Keratinocyte (primary cell): ENCODE measurements around the gene CALR3. TPM values are rescaled to one million over a fixed set of nuclear protein-coding genes. Genes with fewer than 3 reads are reported as not detected.

ENCODE experiments used
- DNase-seq: peaks from one replicate; pipeline ENCODE4 v3.0.0-alpha.2; 2011; ENCODE audit warnings: low read depth, missing footprints, low spot score
- FAIRE-seq: peaks from 2 replicates; lab custom pipeline; 2011; peaks lifted over from hg19 to GRCh38; lab: Jason Lieb, UNC
- H2AFZ ChIP-seq: 2 replicates; pipeline ENCODE4 v1.6.0; 2012; ENCODE audit warnings: low read length, control low read depth, inconsistent platforms; ENCODE audit not compliant: control insufficient read depth
- H3K27ac ChIP-seq: 2 replicates; pipeline ENCODE4 v1.5.1; 2011; ENCODE audit warnings: low read length; ENCODE audit not compliant: control insufficient read depth, insufficient read depth
- H3K27me3 ChIP-seq: 3 replicates; pipeline ENCODE4 v1.6.0; 2011; ENCODE audit warnings: low read length; ENCODE audit not compliant: control insufficient read depth, insufficient read depth; ENCODE audit errors: extremely low read depth
- H3K36me3 ChIP-seq, 2 experiments: 2 replicates in 1 of 2; 3 replicates in 1 of 2; pipeline ENCODE4 v1.5.1; 2011; ENCODE audit warnings: low read length in 2 of 2, mild to moderate bottlenecking in 1 of 2; ENCODE audit not compliant: control insufficient read depth in 2 of 2, insufficient read depth in 2 of 2; ENCODE audit errors: extremely low read depth in 1 of 2
- H3K4me1 ChIP-seq: 3 replicates; pipeline ENCODE4 v1.5.1; 2011; ENCODE audit warnings: low read length; ENCODE audit not compliant: control insufficient read depth, insufficient read depth; ENCODE audit errors: extremely low read depth
- H3K4me2 ChIP-seq: 3 replicates; pipeline ENCODE4 v1.6.0; 2011; ENCODE audit warnings: low read depth, low read length; ENCODE audit not compliant: control insufficient read depth, insufficient read depth; ENCODE audit errors: extremely low read depth
- H3K4me3 ChIP-seq, 3 experiments: fragments of 200-600 bp in 1 of 3; sonication (generic) in 1 of 3; 2 replicates in 2 of 3; 3 replicates in 1 of 3; pipeline ENCODE4 v1.5.1; 2011 to 2016; ENCODE audit warnings: low read length in 3 of 3, mild to moderate bottlenecking in 3 of 3, control low read depth in 2 of 3, inconsistent platforms in 1 of 3, low read depth in 1 of 3, mixed read lengths in 1 of 3, mixed run types in 1 of 3, moderate library complexity in 1 of 3; ENCODE audit not compliant: control insufficient read depth in 2 of 3, insufficient read depth in 2 of 3; ENCODE audit errors: extremely low read depth in 1 of 3
- H3K79me2 ChIP-seq: 2 replicates; pipeline ENCODE4 v1.6.0; 2012; ENCODE audit warnings: low read length; ENCODE audit not compliant: control insufficient read depth, insufficient read depth
- H3K9ac ChIP-seq: 3 replicates; pipeline ENCODE4 v1.6.0; 2011; ENCODE audit warnings: low read length; ENCODE audit not compliant: control insufficient read depth, insufficient read depth; ENCODE audit errors: extremely low read depth
- H3K9me1 ChIP-seq: 3 replicates; pipeline ENCODE4 v1.6.0; 2011; ENCODE audit warnings: low read length; ENCODE audit not compliant: control insufficient read depth, insufficient read depth; ENCODE audit errors: extremely low read depth
- H3K9me3 ChIP-seq: 2 replicates; pipeline ENCODE4 v1.5.1; 2012; ENCODE audit warnings: low read depth, low read length; ENCODE audit not compliant: control insufficient read depth
- H4K20me1 ChIP-seq: 3 replicates; pipeline ENCODE4 v1.6.0; 2011; ENCODE audit warnings: low read length; ENCODE audit not compliant: control insufficient read depth, insufficient read depth; ENCODE audit errors: extremely low read depth
- CTCF ChIP-seq, 3 experiments: IDR thresholded peaks in 1 of 3; conservative IDR thresholded peaks in 1 of 3; optimal IDR thresholded peaks in 1 of 3; 2 replicates in 2 of 3; 3 replicates in 1 of 3; pipeline versions ENCODE3 to v1.5.1; 2011; ENCODE audit warnings: low read length in 3 of 3, mild to moderate bottlenecking in 3 of 3, moderate library complexity in 2 of 3, control low read depth in 1 of 3, inconsistent platforms in 1 of 3; ENCODE audit not compliant: insufficient read depth in 2 of 3; ENCODE audit errors: extremely low read depth in 1 of 3
- EZH2 ChIP-seq: IDR thresholded peaks from one replicate; pipeline ENCODE4 v1.6.1; 2012; ENCODE audit warnings: inconsistent platforms, mild to moderate bottlenecking, low read length, moderate library complexity
- dilution Hi-C: fragments of 300-500 bp; cut with MboI; formaldehyde crosslinking; loops from one replicate; pipeline ENCODE4 v1.7.0; 2020; ENCODE audit warnings: low sequenced_read_pairs; ENCODE audit not compliant: extremely low pct_ligation_motif_present
- polyA plus RNA-seq, 5 experiments: library from polyadenylated mRNA; depleted of rRNA in 3 of 5; stranded (reverse) in 3 of 5; stranded (forward) in 1 of 5; unstranded in 1 of 5; fragments of >200 nt; gene quantifications; 1 replicate in 1 of 5; 2 replicates in 3 of 5; 3 replicates in 1 of 5; pipeline versions ENCODE4 v1.2.1 to v1.2.3, GENCODE V29; 2011 to 2012; ENCODE audit warnings: missing spikeins in 2 of 5, low read depth in 1 of 5, low replicate concordance in 1 of 5

CALR3 gene
- polyA plus RNA-seq, 1 donor (not counting 4 experiments of a cell fraction or from before 2014, with no cell fraction given) = not detected

- no peaks in the 10 kb centered on the region for H3K4me1 ChIP-seq
- TF ChIP-seq EZH2 = no peak
- no peak overlapping the region for H2AFZ ChIP-seq
- H3K27ac ChIP-seq = no peak overlapping the region
- FAIRE-seq = no peak
- H3K36me3 ChIP-seq = peaks cover 31 to 40% of the 10 kb centered on the region in 2 experiments
- H3K4me3 ChIP-seq = no peak overlapping the region
- H3K4me2 ChIP-seq = no peak overlapping the region
- H3K27me3 ChIP-seq = no peaks in the 10 kb centered on the region
- DNase-seq = no peak
- dilution Hi-C loops = no loop called here
- no peaks in the 10 kb centered on the region for H3K9me3 ChIP-seq
- H3K79me2 ChIP-seq = peaks cover 2% of the 10 kb centered on the region
- H4K20me1 ChIP-seq = no peaks in the 10 kb centered on the region
- no peak overlapping the region for H3K9ac ChIP-seq
- H3K9me1 ChIP-seq = no peaks in the 10 kb centered on the region
These were observed 59.1 kb downstream of the CALR3 start for GRCh38 chr19:16436780-16437332.

DNA sequence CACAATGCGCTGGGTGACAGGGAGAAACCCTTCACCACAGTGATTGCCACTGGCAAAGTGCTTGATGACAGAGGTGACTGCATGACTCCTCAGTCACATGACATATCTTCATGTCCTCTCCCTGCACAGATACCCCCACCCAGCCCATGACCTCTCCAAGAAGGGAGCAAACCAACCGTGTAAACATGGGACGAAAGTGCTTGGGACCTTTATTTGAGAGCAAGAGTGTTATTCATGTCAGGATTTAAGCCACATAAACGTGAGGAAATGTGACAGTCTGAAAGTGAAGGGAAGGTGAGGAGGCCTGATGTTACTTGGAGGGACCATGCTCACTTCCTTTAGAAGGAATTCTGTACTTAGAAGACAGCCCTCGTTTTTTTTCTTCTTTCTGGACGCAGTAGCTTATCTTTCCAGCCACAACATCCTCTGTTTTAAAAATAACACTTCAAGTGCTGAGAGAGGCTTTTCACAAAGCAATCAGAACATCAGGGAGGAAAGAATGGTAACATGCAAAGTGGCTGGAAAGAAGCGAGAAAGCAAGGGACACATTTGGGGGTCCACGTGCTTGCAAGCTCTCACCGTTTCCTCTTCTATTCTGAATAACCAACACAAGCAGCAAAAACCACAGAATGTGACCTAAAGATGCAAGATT is 59.8 kb downstream of the CALR3 start:
- Histone ChIP-seq H3K27ac (no peak overlapping the region), H3K4me2 (no peak overlapping the region), H3K79me2 (no peaks in the 10 kb centered on the region), H3K9me3 (no peaks in the 10 kb centered on the region), H3K4me3 (no peak overlapping the region), H3K4me1 (no peaks in the 10 kb centered on the region), H3K27me3 (no peaks in the 10 kb centered on the region), H2AFZ (no peak overlapping the region), H3K9me1 (no peaks in the 10 kb centered on the region), H3K36me3 (peaks cover 29 to 40% of the 10 kb centered on the region in 2 experiments), H4K20me1 (no peaks in the 10 kb centered on the region), H3K9ac (no peak overlapping the region)
- DNase-seq = no peak
- FAIRE-seq = no peak
- TF ChIP-seq CTCF (optimal IDR thresholded peaks at IDR 0.05 in 1 of 3, IDR thresholded peaks at IDR 0.05 in 1 of 3, conservative IDR thresholded peaks at IDR 0.05 in 1 of 3; ENCODE audit: extremely low read depth in 1 of 3, insufficient read depth in 2 of 3, low read length in 3 of 3) (no peak), EZH2 (no peak)
- dilution Hi-C loops = no loop called here
